Measurements from ENCODE around the gene MSI2.

Gene MSI2

DNA sequence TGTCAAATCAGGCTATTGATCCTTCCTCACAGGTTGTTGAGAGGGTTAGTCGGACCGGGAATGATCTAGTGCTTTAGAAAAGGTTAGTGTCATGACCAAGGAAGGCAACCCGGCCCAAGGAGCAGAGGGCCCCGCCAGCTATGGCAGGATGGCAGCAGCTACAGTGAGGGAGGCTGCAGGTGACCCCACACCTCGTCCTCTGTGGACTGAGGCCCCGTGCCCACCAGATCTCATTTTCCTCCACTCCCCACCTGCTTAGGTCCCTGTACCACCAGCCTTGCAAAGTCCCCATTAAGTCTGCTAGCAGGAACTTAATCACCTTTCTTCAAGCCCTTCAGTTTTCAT lies 381.3 kb downstream of the MSI2 start:
- no peak for DNase-seq (ENCODE audit: low read depth in 2 of 2)

DNA sequence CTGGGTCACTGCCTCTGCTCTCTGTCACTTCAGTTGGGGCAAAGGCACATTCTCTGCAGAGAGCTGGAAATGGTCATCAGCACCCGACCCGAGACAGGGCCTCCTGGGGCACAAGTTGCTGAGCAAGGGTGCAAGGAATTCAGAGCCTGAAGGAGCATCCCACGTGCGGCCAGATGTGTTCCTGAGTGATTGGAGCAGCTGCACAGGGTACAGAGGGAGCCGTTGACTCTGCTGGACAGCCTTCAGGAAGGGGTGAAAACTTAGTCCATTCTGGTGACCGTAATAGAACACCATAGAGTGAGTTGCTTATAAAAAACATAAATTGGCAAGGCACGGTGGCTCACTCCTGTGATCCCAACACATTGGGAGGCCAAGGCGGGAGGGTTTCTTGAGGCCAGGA lies 382.0 kb downstream of the MSI2 start:
- no peak for DNase-seq (ENCODE audit: low read depth in 2 of 2)

DNA sequence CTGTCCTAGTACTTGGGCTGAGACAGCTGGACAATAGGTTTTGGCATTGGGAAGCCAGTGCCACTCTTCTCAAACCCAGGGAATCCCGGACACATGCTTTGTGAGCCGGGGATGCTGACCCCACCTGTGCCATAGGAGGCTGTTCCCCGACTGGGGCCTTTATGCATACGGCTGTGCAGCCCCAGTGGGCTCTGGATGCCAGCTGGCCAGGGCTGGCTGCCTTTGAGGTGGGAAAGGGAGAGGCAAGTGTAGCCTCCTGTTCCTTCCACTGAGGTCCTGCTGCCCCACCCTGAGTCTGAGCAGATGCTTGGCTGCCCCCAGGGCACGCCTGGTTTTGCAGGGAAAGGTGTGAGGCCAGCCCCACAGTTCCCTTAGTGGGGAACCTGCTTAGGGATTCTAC lies 383.1 kb downstream of the MSI2 start:
- DNase-seq (ENCODE audit: low read depth in 2 of 2) = no peak

DNA sequence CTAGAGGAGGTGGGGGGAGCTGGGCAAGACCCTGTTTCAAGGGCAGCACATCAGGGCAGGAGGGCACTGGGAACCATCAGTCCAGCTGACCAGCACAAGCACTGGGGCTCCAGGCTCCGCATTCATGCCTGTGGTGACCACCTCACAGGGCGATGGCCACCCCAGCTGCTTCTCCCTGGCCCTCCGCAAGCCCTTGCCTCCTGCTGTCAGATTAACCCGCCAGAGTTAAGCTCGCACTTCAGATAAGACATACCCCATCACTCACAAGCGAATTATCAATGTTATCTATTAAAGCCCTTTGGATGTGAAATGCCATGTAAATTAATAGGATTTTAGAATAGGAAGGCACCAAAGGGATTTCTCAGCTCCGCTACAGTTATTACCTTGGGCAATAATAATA lies 383.8 kb downstream of the MSI2 start:
- DNase-seq (ENCODE audit: low read depth in 2 of 2) = no peak

DNA sequence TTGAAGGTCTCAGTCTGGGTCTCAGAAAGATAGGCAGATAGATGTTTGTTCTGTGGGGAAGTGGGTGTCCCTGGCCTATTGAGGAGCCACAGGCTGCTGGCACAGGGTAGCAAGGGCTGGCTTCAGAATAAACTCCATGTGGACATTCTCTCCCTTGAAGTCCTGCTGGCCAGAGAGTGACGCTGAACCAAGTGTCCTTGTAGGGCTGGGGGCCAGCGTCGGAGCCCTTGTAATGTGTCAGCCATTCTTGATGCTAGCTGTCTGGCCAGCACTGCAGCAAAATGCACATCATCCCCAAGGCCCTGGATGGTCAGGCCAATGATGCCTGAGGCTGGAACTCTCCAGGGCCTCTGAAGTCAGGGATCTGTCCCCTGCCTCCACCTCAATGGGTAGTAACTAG lies 385.4 kb downstream of the MSI2 start:
- no peak for DNase-seq (ENCODE audit: low read depth in 2 of 2)

DNA sequence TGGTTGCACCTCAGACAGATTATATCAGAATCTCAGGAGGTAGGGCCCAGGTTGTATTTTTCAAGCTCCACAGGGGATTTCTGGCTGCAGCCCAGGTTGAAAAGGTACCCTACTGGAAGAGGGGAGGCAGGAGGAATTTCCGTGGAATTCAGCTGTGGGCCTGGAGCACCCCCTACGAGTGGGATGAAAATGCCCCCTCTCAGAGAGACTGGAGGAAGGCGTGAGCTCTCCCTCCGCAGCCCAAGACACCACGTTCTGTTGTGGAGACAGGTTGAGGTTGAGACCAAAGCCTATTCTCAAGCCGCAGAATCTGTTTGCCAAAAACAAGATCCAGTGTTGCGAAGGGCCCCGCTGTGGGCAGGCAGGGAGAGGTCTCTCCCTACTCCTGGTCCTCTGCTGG lies 386.7 kb downstream of the MSI2 start:
- no peak for DNase-seq (ENCODE audit: low read depth in 2 of 2)

DNA sequence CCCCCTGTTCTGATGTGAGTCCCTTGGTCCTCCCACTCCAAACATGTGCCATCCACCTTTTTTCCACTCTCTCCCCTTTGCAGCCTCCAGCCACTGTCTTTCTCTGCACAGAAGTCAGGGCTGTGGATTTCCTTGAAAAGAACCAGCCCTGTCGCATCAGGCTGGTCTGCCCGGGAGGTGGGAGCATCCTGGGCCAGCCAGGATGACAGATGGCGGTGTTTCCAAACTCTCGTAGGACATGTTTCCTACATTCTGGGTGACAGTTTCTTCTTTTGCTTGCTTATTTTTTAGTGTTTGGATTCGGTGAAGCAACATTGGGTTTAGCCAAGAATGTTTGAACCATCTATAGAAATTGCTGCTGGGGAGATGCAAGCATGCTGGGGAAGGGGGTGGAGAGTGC lies 388.0 kb downstream of the MSI2 start:
- DNase-seq (ENCODE audit: low read depth in 2 of 2) = no peak

DNA sequence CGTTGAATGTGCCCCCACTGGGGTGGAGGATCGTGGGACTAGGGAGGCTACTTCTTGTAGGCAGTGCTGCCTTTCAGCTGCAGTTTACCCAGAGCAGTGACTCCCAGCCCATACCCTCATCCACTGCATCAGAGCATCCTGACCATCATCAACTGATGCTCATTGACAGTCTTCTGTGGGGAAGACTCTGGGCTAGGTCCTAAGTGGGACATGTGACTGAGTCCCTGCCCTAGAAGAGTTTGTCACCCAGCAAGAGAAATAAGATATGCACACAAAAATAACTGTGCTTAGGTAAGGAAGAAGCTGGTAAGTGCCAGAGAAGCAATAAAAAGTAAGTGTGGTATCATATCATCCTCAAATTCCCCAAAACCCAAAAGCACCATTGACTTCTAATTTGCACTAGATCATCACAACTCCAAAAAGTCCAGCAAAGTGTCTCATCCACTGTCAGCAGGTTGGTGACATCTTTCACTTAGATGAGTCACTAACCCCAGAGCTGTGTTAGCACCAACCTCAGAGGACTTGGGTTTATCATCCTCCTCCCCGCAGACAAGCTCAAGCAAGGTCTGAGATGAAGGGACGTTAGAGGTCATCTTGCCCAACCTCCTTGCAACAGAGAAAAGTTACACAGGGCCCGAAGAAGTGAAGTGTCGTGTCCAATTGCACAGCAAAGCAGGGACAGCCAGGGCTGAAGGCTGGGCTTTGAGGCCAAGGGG lies 389.8 kb downstream of the MSI2 start:
- DNase-seq (ENCODE audit: low read depth in 2 of 2) = no peak

DNA sequence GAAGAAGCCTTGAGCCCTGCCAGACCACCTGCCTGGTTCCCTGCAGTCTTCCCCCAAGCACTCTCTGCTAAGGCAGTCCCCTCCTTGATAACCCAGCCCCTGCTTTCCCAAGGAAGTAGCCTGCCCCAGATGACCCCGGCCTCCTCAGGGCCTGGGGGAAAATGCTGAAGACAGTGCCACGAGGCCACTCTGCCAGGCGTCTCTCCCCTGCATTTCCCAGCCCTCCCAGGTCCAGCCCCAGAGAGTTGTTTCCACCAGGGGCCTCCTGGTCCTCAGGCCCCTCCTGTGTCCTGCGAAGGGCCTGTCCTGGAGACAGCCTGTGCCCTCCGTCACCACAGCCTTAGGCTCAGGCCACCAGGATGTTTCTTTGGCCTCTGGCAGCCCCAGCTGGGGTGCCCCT lies 392.4 kb downstream of the MSI2 start:
- DNase-seq (ENCODE audit: low read depth in 2 of 2) = no peak

DNA sequence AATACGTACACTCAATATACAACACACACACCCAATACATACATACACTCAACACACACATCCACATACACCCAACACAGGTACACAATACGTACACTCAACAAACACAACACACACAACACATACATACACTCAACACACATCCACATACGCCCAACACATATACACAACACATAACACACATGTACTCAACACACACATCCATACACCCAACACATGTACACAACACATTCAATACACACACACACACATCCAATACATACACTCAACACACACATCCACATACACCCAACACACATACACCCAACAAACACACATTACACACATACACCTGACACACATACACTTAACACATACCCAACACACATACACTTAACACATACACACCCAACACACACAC lies 392.9 kb downstream of the MSI2 start:
- no peak for DNase-seq (ENCODE audit: low read depth in 2 of 2)

DNA sequence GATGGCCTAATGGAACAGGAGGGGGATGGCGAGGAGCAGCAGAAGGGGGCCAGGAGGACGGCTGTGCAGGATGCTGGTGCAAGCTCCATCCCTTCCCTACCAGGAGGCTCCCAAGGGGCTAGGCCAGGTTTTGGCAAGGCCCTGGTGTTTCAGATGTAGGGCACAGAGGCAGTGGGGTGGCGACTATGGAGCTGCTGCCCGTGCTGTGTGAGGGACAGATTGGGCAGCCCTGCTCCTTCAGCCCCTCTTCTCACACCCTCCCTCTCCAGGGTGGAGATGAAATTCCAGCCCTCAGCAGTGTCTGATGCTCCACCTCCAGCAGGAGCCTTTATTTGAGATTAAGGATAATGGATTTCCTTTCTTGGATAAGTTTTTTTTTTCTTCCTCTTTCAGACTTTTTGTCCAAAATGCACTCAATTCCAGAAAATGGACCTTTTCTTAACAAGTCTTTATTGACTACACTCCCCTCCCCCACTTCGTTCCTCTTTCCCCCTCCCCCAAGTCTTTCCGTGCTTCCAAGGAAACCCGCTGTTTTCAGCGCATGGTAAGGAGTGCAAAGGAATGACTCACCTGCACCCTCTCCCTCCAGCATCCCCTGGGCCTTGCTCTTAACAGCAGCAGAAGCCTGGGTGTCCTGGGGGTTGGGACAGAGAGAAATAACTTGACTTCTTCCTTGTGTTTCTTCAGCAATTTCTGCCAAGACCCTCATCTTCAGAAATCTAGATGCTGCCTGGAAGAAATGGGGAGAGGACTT lies 393.6 kb downstream of the MSI2 start:
- no peak for DNase-seq (ENCODE audit: low read depth in 2 of 2)

DNA sequence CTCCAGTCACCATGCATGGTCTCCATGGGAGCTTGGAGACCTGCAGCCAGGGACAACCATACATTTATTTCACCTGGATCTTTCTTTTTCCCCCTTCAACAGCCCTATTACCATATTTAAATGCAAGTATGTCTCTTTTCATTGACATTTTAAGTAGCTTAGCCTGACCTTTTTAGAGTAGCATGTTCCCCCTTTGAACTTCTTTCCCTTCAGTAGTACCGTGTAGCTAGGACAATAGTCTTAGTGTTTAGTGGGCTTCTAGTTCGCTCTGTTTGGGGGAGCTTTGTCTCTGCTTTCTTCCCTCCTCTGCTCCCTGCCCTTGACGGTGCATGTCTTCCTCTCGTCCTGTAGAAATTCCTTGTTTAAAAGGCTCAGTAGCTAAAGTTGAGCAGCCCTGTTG lies 394.2 kb downstream of the MSI2 start:
- DNase-seq (ENCODE audit: low read depth in 2 of 2) = no peak

DNA sequence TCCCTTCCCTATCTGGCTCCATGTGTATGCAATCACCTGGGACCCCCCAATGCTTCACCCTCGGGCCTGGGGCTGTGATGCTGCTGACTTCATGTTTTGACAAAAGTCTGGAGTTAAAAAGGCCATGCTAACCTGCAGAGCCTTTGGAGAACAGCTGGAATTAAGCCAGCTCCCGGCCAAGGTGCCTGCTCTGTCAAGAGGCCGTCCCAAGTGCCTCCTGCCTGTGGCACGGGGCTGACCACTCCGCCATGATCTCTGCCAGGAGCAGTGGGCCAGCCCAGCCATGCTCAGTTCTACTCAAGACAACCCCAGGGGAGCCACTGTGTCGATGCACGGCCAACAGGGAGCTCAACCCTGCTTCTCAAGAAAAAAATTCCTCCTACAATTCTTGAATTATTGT lies 395.1 kb downstream of the MSI2 start:
- no peak for DNase-seq (ENCODE audit: low read depth in 2 of 2)

DNA sequence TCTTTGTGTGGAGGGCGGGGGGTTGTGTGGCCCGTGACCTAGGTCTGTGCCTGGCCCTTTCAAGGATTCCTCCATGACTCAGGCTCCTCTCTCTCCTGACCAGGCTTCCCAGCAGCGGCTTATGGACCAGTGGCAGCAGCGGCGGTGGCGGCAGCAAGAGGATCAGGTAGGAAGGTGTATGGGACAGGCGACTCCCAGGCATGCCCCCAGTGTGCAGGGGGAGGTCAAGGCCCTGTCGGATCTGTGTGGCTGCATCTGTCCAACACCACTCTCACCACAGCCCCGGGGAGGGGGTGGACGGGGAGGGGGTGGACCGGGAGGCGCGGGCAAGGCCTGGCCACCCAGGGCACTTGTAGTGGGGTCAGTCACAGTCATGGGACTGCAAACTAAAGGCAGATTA lies 395.7 kb downstream of the MSI2 start:
- no peak for DNase-seq (ENCODE audit: low read depth in 2 of 2)

DNA sequence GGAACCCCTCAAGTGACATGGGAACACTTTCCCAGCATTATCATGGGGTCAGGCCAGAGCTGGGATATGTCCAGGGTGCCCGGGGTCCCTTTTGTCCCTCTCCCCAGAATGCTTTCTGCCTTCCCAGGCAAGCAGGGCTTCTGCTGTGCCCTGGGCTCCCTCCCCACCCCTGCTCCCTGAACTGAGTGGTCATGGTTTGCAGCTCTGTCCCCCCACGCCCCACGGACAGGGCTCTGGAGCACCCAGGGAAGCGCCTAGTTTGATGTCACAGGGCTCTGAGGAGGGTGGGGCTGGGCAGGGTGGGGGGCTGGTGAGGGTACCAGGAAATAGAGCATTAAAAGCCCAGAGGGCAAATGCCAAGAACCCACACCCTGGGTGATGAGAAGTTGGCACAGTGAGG lies 396.5 kb downstream of the MSI2 start:
- no peak for DNase-seq (ENCODE audit: low read depth in 2 of 2)

DNA sequence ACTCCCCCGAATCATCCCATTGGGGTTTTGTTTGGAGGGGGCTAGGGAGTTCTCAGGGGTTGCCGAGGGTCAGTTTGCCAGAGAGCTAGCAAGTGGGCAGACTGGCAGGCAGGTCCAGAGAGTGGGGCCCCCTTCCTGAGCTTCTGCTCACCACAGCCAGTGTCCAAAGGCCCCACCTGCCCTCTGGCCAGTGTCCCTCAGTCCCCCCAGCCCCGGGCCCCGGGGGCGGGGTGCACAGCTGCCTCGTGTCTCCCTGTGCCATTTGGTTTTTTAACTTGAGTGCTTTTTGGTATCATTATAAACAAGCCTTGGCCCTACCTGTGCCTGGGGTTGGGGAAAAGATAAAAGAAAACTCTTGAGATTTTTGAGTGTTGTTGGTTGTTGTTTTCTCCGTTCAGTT lies 397.0 kb downstream of the MSI2 start:
- DNase-seq (ENCODE audit: low read depth in 2 of 2) = no peak

DNA sequence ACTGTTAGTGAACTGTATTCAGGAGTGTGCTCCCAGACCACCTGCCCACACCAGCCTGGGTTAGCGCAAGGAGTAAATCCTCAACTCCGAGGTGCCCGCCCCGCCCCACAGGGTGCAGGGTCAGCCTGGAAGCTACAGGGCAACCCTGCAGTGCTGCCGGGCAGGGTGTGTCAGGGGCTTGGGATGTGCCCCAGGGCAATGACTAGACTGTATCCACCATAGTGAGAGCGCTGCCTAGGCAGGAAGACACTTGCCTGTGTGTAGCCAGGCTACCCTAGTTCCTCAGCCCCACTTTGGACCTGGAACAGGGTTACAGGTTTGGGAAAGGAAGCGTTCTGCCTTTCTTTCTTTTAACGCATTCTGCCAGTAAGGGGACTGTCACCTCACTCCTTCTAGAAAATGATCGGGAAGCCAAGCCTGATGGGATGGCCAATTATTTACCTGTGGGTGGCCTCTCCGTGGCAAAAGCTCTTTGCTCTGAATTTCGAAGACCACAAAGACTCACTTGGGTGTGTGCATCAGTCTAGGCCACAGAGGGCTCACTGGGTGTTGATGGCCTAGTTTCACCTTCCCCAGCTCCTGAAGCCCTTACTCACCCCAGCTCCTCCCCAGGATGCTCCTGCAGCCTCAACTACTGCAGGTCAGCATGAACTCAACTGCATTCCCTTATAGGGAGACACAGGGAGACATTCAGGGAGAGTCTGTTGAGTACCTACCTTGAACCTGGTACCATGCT lies 397.9 kb downstream of the MSI2 start:
- DNase-seq (ENCODE audit: low read depth in 2 of 2) = no peak

DNA sequence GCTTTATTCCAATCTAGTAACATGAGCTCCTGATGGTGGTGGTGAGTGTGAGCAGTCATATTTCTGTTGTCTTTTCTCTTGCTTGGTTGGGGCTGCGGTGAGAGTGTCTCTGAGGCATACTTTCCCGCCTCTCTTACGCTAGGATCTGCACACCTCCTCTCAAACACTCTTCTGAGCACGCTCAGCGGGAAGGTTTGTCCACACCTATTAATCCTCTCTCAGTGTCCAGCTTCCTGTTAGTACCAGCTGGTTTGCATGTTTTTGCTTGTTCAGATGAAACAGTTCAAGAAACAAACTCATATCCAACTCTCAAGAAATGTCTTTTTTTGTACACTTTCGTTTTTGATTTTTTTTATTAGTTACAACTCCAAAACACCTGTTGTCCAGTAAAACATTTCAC lies 399.2 kb downstream of the MSI2 start:
- no peak for DNase-seq (ENCODE audit: low read depth in 2 of 2)

DNA sequence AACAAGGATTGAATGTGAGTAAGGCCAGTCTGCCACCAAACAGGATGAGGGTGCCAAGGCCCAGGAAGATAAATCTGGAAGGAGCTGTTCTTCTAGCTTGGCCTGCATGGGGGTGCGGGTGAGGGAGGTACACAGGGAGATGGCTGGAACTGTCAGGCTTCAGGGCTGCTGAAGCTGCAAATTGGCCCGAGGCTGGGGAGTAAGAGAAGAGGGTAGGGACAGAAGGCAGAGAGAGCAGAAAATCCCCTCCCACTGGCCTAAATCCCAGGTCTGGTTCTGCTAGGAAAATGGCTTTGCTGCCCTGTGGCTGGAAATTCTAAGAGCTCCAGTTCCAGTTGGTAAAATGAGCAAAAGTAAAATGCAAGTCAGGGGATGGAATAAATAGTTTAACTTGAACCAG lies 400.9 kb downstream of the MSI2 start:
- DNase-seq (ENCODE audit: low read depth in 2 of 2) = no peak

DNA sequence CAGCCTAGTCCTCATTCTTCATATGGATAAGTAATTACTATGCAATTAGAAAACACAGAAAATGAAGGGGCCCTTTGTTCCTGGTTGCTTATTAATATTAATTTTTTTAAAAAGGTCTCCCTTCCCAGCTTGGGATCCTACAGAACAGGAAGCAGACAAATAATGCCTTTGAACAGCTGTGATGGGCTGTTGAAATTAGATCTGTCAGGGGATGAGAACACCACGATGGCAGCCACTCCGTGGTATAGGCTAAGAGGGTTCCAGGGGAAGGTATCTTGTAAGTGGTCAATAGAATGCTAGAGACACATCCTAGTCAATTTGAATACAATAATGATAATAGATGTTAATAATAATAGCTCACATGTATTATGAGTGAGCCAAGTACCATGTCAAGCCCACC lies 405.7 kb downstream of the MSI2 start:
- DNase-seq (ENCODE audit: low read depth in 2 of 2) = no peak

DNA sequence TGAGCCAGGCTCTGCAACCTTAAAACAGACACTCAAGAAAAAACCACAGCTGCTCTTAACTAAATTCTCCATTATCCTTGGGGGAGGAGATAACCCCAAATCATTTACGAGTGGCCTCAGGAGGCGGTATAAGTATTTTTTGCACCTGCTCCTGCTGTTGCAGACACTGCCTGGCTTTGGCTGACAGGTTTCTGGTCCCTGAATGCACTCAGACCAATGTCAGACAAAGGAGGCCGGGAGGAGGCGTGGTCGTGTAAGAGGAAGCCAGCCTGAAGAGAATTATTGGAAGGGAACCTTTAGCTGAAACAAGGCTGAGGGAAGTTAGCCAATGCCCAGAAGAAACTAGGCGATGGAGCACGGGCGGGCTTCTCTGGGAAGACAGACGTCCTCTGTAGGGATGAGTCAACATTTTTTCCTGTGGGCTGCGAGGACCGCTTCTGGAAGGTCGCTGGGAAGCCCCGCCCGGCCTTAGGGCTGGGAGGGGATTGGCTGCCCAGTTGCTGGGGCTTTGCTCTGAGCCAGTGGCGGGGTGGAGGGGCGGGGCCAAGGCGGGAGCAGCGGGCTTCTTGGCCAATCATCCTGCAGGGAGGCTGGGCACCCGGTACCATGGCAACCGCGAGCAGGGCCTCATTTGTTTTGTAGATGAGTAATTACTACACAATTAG lies 406.5 kb downstream of the MSI2 start:
- DNase-seq (ENCODE audit: low read depth in 2 of 2) = no peak

DNA sequence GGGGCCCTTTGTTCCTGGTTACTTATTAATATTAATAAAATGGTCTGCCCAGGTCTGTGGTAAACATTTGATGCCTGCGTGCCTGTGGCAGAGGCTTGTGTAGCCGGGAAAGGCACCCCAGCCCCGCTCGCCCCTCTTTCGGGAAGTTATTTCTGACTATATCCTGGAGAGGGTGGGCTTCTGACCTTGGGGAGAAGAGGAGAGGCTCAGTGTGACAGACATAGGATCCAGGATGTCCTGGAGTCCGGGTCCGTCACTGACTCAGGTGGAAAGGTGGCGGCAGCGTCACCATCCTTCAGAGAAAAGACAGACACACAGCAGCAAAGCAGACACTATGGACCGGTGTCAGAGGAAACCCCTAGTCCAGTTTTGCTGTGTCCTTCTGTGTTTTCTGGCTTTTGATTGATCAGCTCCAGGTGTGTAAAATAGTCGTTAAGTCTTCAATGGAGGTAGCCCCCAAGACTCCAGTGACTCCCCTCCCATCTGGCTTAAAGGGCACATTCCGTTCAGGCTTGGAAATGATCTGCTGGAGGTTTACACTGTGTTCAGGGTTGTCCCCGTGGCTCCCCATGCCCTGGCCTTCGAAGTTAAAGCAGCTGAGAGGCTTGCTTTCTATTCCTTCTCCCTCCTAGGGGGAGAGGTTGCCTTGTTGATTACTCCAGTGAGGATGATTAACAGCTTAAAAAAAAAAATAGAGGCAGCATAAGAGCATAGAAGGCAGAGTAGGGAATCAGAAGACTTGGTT lies 407.2 kb downstream of the MSI2 start:
- no peak for DNase-seq (ENCODE audit: low read depth in 2 of 2)

Measured in stimulated activated CD4-positive, alpha-beta T cell treated with anti-CD3 and anti-CD28 coated beads, Interleukin-1b, Interleukin-23, amount 100 ng/mL, for 1 hour (primary cell).